ENCODE results near the gene KCNH8. TPM values are rescaled to one million over a fixed set of nuclear protein-coding genes. Genes with fewer than 3 reads are reported as not detected.
A peak's percentile ranks its signal among the peaks of the same experiment; 100 is the strongest.

KCNH8 gene
- total RNA-seq, 1 experiment from 2014 or later, result 1.3 TPM

- intact Hi-C loops (cut with micrococcal nuclease; ENCODE audit: unreplicated experiment), result loop anchor here (5.0 to 10.0 kb wide), 2 partner anchors 80 to 738 kb away; no protein-coding TSS in a partner anchor
- Mint-ChIP-seq H3K27ac (ENCODE audit: unreplicated experiment) (peak overlapping the region; percentile 78), H3K9me3 (ENCODE audit: low read depth, unreplicated experiment) (no peaks in the 10 kb centered on the region), H3K36me3 (ENCODE audit: insufficient read depth, unreplicated experiment) (peaks cover 30% of the 10 kb centered on the region), H3K4me3 (ENCODE audit: low read depth, unreplicated experiment) (peak overlapping the region; percentile 89), H3K4me1 (ENCODE audit: low read depth, unreplicated experiment) (peaks cover 12% of the 10 kb centered on the region), H3K27me3 (ENCODE audit: unreplicated experiment) (peaks cover 26% of the 10 kb centered on the region)
- TF ChIP-seq CTCF (IDR thresholded peaks at IDR 0.05; ENCODE audit: unreplicated experiment), result peak; percentile 40
- no TSS peak for BruUV-seq (replicated peaks)
- CTCF ChIA-PET, result interaction anchor here (0.7 to 1.0 kb wide), 2 partner anchors 755 to 1077 kb away, joined by 3 to 9 read pairs; no protein-coding TSS in a partner anchor
- peak; percentile 77 for DNase-seq
Observed at GRCh38 chr3:19146685-19147650, 1.3 kb upstream of the KCNH8 start.

DNA sequence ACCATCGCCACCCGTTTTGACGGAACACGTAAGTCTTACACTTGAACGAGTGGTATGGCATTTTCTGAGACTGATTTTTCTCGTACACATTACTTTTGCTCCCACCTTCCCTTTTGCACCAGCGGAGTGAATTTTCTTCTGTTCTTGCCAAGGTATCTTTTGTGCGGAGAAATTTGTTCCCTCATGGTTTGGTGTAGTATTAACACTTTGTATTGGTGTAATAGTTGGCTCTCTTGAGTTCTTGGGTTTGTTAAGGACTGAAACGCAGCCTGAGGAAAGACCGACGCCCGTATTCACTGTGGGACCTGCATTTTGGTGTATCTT lies 420 bp downstream of the KCNH8 start:
- Mint-ChIP-seq H3K4me1 (ENCODE audit: low read depth, unreplicated experiment) (peaks cover 12% of the 10 kb centered on the region), H3K9me3 (ENCODE audit: low read depth, unreplicated experiment) (no peaks in the 10 kb centered on the region), H3K36me3 (ENCODE audit: insufficient read depth, unreplicated experiment) (peaks cover 30% of the 10 kb centered on the region), H3K4me3 (ENCODE audit: low read depth, unreplicated experiment) (peak overlapping the region; percentile 89), H3K27ac (ENCODE audit: unreplicated experiment) (peak overlapping the region; percentile 77), H3K27me3 (ENCODE audit: unreplicated experiment) (peaks cover 13% of the 10 kb centered on the region)
- no TSS peak for BruUV-seq (replicated peaks)
- intact Hi-C loops (cut with micrococcal nuclease; ENCODE audit: unreplicated experiment), result loop anchor here (1.0 to 10.0 kb wide), 3 partner anchors 73 to 736 kb away; no protein-coding TSS in a partner anchor
- CTCF ChIA-PET, result no interaction called here
- DNase-seq, result no peak
- TF ChIP-seq CTCF (IDR thresholded peaks at IDR 0.05; ENCODE audit: unreplicated experiment), result no peak

DNA sequence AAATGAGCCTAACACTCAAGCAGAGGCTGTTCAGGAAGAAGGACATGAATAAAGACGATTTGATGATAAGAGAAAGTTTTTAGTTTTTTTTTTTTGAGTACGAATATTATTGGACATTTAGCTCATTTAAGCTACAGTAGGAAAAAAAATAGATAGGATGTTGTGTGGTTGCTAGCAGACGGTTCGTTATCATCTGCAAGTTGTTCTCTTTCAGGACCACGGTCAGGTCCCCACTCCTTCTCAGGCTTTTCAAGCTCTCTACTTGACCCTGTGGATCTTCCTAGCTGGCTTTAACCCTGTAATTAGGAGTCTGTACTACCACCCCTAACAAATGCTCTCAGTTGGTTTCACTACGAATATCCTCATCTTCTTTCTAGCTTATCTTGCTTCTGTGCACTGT lies 1.1 kb downstream of the KCNH8 start:
- peak; percentile 29 for DNase-seq
- CTCF ChIA-PET, result interaction anchor here (0.7 kb wide), 1 partner anchor 717 kb away, joined by 5 read pairs; no protein-coding TSS in a partner anchor
- Mint-ChIP-seq H3K9me3 (ENCODE audit: low read depth, unreplicated experiment) (no peaks in the 10 kb centered on the region), H3K4me3 (ENCODE audit: low read depth, unreplicated experiment) (peak overlapping the region; percentile 89), H3K27ac (ENCODE audit: unreplicated experiment) (no peak overlapping the region), H3K27me3 (ENCODE audit: unreplicated experiment) (peaks cover 13% of the 10 kb centered on the region), H3K4me1 (ENCODE audit: low read depth, unreplicated experiment) (peaks cover 12% of the 10 kb centered on the region), H3K36me3 (ENCODE audit: insufficient read depth, unreplicated experiment) (peaks cover 30% of the 10 kb centered on the region)
- no peak for TF ChIP-seq CTCF (IDR thresholded peaks at IDR 0.05; ENCODE audit: unreplicated experiment)
- intact Hi-C loops (cut with micrococcal nuclease; ENCODE audit: unreplicated experiment), result loop anchor here (5.0 to 10.0 kb wide), 2 partner anchors 82 to 735 kb away; no protein-coding TSS in a partner anchor
- BruUV-seq (replicated peaks), result TSS peak; percentile 55

- no peak for DNase-seq
- intact Hi-C loops (cut with micrococcal nuclease; ENCODE audit: unreplicated experiment), result no loop called here
- BruUV-seq (replicated peaks), result no TSS peak
Observed at GRCh38 chr3:19151171-19151570, 2.9 kb downstream of the KCNH8 start.

More at GRCh38 chr3:19151171-19151570, 2.9 kb downstream of the KCNH8 start:
- CTCF ChIA-PET, result interaction anchor here (0.7 kb wide), 1 partner anchor 69 kb away, joined by 3 read pairs; no protein-coding TSS in a partner anchor
- H3K4me3 Mint-ChIP-seq (ENCODE audit: low read depth, unreplicated experiment), result no peak overlapping the region
- no peak for TF ChIP-seq CTCF (IDR thresholded peaks at IDR 0.05; ENCODE audit: unreplicated experiment)
- peaks cover 29% of the 10 kb centered on the region for H3K36me3 Mint-ChIP-seq (ENCODE audit: insufficient read depth, unreplicated experiment)
- H3K4me1 Mint-ChIP-seq (ENCODE audit: low read depth, unreplicated experiment), result peaks cover 12% of the 10 kb centered on the region
- no peaks in the 10 kb centered on the region for H3K9me3 Mint-ChIP-seq (ENCODE audit: low read depth, unreplicated experiment)
- H3K27me3 Mint-ChIP-seq (ENCODE audit: unreplicated experiment), result peaks cover 13% of the 10 kb centered on the region
- H3K27ac Mint-ChIP-seq (ENCODE audit: unreplicated experiment), result no peak overlapping the region

Data from Calu3 (cell line).